Choroid plexus epithelial cell (primary cell): ENCODE results near the gene PTPRU.

Experiments
- DNase-seq: peaks from one replicate; pipeline ENCODE4 v3.0.0-alpha.2; 2010; ENCODE audit warnings: low read depth
- H3K4me3 ChIP-seq: 2 replicates; pipeline ENCODE4 v1.5.1; 2011; ENCODE audit warnings: low read depth, mild to moderate bottlenecking, control low read depth, low read length, moderate library complexity
- TF ChIP-seq, protein P1 (sequence below): conservative IDR thresholded peaks from 2 replicates; pipeline ENCODE4 v1.5.1; 2011; ENCODE audit warnings: low read depth, mild to moderate bottlenecking, control low read depth, inconsistent platforms, low read length, moderate library complexity

PTPRU gene

DNA sequence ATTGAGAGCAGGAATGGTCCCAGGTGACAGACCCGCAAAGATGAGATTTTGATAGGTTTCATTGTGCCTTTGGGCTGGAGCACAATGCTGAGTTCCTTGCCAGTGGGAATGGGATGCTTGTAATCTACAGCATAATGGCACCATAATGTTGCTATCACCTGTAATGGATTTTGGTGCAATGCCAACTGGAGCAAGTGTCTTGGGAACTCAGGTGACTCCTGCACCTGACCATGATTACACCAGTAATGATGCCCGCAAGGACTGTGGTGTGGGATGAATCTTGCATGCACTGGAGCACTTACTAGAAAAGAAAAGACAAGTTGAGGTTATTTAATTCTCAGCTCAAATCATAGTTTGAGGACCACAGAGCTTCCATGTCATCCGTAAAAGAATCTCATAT, 96.7 kb downstream of the PTPRU start:
- TF ChIP-seq, protein P1, sequence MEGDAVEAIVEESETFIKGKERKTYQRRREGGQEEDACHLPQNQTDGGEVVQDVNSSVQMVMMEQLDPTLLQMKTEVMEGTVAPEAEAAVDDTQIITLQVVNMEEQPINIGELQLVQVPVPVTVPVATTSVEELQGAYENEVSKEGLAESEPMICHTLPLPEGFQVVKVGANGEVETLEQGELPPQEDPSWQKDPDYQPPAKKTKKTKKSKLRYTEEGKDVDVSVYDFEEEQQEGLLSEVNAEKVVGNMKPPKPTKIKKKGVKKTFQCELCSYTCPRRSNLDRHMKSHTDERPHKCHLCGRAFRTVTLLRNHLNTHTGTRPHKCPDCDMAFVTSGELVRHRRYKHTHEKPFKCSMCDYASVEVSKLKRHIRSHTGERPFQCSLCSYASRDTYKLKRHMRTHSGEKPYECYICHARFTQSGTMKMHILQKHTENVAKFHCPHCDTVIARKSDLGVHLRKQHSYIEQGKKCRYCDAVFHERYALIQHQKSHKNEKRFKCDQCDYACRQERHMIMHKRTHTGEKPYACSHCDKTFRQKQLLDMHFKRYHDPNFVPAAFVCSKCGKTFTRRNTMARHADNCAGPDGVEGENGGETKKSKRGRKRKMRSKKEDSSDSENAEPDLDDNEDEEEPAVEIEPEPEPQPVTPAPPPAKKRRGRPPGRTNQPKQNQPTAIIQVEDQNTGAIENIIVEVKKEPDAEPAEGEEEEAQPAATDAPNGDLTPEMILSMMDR: no peak
- H3K4me3 ChIP-seq: no peak overlapping the region
- DNase-seq: no peak

DNA sequence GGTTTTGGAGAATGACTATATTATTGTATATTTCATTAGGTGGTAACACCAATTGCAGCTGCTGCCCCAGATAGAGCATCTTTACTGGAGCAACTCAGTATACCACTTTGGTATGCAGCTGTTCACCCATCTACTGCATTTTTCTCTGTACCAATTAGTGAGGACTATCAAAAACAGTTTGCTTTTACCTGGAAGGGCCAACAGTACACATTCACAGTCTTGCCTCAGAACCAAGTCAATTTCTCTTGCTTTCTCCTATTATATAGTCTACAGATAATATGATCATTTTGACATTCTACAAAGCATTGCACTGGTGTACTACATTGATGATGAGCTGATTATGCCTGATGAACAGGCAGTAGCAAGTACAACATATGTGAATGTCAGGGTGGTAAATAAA, 99.3 kb downstream of the PTPRU start:
- TF ChIP-seq, protein P1: no peak
- DNase-seq: no peak
- H3K4me3 ChIP-seq: no peak overlapping the region

DNA sequence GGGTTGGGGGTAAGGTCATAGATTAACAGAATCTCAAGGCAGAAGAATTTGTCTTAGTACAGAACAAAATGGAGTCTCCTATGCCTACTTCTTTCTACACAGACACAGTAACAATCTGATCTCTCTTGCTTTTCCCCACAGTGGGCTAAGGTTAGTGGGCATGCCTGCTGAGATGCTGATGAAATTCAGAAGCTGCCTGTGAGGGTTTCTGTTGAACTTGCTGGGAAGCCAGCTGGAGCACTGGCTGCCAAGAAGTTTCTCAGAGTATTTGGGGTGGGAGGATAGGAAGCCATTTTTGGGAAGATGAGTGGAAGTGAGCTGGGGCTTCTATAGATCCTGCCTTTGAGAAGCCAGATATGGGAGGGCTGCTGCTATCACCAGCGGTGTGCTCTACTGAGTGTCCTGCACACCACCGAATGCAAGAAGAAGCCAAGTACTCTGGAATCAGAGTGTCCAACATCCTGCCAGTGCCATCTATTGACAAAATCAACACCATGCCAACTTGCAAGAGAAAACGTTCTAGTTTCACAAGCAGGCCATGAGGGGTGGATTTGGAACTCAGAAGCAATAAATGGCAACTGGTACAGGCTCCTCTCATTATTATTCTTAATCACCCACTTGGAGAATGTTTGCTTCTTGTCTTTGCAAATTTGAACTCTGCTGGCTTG, 102.7 kb downstream of the PTPRU start:
- no peak overlapping the region for H3K4me3 ChIP-seq
- TF ChIP-seq, protein P1: no peak
- no peak for DNase-seq

DNA sequence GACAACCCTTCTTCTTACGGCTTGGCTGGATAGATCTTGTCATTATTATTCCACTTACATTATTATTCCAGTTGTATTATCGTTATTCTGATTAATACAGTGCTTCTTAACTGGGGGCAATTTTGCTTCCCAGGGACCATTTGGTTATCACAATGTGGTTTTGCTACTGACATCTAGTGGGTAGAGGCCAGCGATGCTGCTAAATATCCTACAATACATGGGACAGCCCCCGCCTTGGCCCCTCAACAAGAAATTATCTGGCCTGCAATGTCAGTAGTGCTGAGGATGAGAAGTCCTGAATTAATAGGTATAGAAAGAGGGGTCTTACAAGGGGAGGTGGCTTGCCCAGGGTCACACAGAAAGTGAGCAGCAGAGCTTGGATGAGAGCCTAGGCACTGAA, 105.6 kb downstream of the PTPRU start:
- DNase-seq: peak; percentile 13
- TF ChIP-seq, protein P1: peak; percentile 38
- H3K4me3 ChIP-seq: no peak overlapping the region

DNA sequence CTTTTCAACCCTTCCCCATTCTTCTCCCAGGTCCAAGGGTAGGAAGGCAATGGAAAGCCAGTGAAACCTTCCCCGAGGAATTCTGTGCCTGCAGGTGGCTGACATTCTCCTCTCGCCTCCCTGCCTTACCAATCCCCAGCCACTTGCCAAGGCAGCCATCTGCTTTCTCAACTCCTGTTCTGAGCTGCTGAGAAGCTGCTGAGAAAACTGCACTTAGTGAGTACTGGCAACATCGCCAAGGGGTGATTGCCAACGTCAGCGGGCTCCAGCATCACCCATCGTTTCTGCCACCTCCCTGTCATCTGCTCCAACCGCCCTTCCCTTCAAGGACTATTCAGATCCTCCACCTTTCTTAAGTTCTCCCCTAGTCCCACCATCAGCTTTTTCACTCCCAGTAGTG, 106.0 kb downstream of the PTPRU start:
- no peak for DNase-seq
- H3K4me3 ChIP-seq: no peak overlapping the region
- TF ChIP-seq, protein P1: no peak

DNA sequence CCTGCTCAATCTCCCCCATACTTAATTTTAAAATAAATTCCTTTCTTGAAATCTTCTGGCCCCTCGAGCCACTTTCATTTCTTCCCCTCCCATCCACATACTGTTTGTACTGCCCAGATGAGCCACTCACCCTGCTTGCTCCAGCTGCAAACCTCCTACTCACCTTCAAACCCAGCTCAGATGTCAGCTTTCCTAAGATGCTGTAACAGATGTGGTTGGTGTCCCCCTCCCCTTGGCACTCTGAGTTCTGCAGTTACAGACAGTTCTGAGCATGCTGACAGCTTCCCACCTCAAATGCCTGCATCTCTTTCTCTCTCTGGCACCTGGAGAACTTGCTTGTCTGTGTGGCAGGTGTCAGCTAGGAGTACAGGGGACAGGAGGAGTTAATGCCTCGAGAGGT, 106.7 kb downstream of the PTPRU start:
- TF ChIP-seq, protein P1: no peak
- H3K4me3 ChIP-seq: no peak overlapping the region
- no peak for DNase-seq

DNA sequence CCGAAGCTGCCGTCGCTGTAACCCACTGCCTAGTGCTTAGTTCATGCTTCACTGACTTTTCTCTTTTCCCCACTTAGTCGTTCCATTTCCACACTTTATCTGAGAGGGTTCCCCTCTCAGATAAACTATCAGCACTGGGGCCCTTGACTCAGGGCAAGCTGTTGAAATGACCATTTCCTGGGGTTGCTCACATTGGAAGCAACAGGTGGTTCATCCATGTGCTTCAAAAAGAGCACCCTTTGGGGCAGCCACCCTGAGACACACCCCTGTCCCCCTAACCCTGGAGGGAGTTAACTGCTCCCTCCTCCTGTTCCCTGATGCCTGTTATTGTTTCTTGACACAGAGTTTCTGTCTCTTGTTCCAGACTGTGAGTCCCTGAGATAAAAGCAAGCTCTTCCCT, 107.2 kb downstream of the PTPRU start:
- no peak for DNase-seq
- H3K4me3 ChIP-seq: no peak overlapping the region
- TF ChIP-seq, protein P1: no peak
